Loucy (cell line): Measurements from ENCODE around the gene SPRED2.

Experiments
- CTCF ChIP-seq: fragments of 200-600 bp; sonication (generic); conservative IDR thresholded peaks from 2 replicates; pipeline ENCODE4 v1.5.1; 2014; ENCODE audit warnings: mild to moderate bottlenecking, antibody characterized with exemption, low read length
- EZH2phosphoT487 ChIP-seq: fragments of 200-600 bp; IDR thresholded peaks from 2 replicates; pipeline ENCODE4 v1.6.1; 2018; ENCODE audit warnings: antibody characterized with exemption, mild to moderate bottlenecking, moderate library complexity, borderline replicate concordance

GRCh38 chr2:65355186-65355831 lies 77.1 kb downstream of the SPRED2 start:
- TF ChIP-seq CTCF (no peak), EZH2phosphoT487 (no peak)
